Glomerular endothelial cell (primary cell): Measurements from ENCODE around the gene AMZ1. TPM values are rescaled to one million over a fixed set of nuclear protein-coding genes. Genes with fewer than 3 reads are reported as not detected.
"Not testable (repeated sequence)": the region's sequence is repeated elsewhere in the genome, so short reads cannot be mapped to it uniquely, and the experiment has no call there.

ENCODE experiments used
- DNase-seq: peaks from one replicate; pipeline ENCODE4 v3.0.0-alpha.2; 2011; ENCODE audit warnings: low read depth, low spot score; ENCODE audit errors: extremely low read depth
- total RNA-seq: library from RNA; depleted of rRNA; stranded (reverse); fragments of >200 nt; gene quantifications from 2 replicates; pipeline ENCODE4 v1.2.3, GENCODE V29; 2015

Gene AMZ1
- total RNA-seq, 1 donor from 2014 or later, result 0.47 TPM

DNA sequence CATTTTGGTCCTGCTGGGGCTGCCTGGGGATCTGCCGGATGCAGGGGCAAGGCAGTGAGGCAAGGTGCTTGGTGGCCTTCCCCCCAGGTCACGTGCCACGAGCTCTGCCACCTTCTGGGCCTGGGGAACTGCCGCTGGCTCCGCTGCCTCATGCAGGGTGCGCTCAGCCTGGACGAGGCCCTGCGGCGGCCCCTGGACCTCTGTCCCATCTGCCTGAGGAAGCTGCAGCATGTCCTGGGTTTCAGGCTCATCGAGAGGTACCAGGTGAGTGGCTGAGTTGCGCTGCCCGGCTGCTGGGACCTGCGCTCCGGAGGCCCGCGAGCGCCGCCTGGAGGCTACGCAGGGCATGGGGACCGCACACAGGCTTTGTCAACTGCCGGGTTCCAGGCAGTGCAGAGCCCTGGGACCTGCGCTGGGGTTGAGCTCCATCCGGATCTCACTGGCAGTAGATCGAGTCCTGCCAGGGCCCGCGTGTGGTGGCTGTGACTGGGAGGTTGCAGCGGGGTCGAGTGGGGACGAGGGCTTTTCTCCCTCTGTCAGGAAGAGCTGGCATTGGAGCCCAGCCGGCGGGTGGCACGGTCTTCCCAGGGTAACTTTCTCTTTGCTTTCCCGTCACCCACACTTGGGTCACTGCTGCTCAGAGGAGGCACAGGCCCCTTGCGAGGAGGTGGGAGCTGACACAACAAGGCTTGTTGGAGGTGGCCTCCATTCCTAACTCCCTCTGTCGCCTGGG is 21.7 kb downstream of the AMZ1 start:
- no peak for DNase-seq

DNA sequence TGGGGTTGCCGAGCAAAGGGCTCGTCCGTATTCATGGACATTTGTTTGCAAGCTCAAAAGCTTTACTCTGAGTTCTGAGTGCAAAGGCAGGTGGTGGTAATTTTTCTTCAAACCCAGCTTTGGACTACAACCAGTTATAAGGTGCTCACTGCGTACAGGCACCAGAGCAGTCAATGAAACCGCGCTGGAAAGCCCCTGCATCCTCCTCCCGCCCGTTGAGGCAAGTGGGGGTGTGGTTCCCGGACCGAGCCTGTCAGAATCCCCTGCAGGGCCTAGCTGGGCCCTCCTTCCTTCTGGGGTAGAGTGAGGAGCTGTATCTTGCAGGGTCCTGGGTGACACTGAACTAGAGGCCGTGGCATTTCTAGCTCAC is 22.3 kb downstream of the AMZ1 start:
- DNase-seq, result no peak

- no peak for DNase-seq
These were observed 23.0 kb downstream of the AMZ1 start for GRCh38 chr7:2710901-2711551.

DNA sequence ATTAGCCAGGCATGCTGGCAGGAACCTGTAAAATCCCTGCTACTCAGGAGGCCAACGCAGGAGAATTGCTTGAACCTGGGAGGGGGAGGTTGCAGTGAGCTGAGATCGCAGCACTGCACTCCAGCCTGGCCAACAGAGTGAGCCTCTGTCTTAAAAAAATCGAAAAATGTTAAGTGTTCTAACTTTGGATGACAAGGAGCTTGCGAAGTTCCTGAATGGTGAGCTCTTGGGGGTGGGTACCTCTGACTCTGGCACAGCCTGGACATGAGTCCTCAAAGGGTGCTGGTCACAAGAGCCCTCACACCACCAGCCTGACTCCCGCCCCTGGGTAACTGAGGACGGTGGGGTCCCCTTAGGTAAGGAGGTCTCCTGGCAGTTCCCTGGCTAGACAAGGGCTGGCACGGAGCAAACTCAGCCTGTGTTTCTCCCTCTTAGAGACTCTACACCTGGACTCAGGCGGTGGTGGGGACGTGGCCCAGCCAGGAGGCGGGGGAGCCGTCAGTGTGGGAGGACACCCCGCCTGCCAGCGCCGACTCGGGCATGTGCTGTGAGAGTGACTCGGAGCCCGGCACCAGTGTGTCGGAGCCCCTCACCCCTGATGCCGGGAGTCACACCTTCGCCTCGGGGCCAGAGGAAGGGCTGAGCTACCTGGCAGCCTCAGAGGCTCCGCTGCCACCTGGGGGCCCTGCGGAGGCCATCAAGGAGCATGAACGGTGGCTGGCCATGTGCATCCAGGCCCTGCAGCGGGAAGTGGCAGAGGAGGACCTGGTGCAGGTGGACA is 24.1 kb downstream of the AMZ1 start:
- no peak for DNase-seq

- DNase-seq, result no peak
These were observed 25.4 kb downstream of the AMZ1 start for GRCh38 chr7:2713370-2713769.

DNA sequence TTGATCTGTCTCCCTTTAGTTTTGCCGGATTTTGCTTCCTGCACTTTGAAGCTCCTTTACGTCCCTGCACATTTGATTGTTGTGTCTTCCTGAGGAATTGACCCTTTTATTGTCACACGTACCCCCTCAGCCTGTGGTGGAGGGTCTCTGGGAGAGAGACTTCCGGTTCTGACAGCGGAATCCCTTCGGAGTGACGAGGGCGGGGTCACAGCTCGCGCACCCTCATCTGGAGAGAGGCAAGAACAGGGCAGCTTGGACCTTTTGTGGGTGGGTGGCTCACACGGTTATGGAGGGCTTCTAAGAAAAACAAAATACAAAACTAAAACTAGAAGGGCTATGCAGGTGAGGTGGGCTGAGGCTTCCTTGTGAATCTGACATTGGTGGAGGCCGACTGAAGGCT is 26.0 kb downstream of the AMZ1 start:
- no peak for DNase-seq

DNA sequence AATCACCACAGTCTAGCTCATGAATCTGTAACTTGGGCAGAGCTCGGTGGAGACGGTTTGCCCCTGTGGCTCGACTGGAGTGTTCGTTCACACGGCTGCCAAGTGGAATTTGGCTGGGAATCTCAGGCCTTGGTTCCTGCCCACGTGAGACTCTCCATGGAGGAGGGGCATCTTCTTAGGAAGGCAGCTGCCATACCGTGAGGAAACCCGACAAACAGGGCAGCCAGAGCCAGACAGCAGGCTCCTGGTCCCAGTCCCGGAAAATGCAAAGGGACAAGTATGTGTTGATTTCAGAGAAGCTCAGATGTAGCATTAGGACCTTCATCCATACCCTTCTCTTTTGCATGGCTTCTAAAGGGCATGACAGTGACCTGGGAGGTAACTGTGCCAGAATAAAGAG is 26.6 kb downstream of the AMZ1 start:
- no peak for DNase-seq

- DNase-seq, result no peak
These were observed 27.6 kb downstream of the AMZ1 start for GRCh38 chr7:2715341-2716231.

GRCh38 chr7:2716488-2716887 is 28.5 kb downstream of the AMZ1 start:
- no peak for DNase-seq

- no peak for DNase-seq
These were observed 28.9 kb downstream of the AMZ1 start for GRCh38 chr7:2716906-2717292.

GRCh38 chr7:2717293-2718261 is 29.6 kb downstream of the AMZ1 start:
- DNase-seq, result no peak

DNA sequence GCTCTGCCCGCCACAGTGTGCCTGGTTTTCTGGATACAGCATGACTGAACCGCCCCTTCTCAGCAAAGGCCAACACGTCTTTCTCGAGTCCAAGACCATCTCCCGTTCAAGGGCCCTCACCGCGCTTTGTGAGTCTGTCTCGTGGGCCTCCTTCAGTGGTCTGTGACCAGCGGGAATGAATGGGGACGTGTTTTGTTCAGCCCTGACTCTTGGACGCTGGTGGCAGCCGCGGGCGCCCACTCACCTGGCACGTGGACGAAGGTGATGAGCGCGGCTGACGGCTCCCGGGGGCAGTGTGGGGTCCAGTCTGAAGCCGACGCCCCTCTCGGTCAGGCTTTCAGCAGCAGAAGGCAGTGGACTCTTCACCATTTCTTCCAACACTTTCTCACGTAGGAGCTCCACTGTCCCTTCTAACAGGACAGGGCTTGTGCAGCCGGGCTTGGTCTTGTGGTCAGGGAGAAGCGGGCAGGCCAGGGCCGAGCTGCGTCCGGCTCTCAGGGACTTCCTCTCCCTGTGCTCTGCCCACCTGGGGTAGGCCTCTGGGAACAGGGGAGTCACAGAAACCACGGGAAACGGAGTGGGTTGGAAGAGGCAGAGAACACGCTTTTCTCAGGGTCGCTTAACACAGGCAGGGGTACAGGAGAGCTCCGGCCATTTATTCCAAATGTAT is 30.4 kb downstream of the AMZ1 start:
- DNase-seq, result no peak

GRCh38 chr7:2719007-2719406 is 31.0 kb downstream of the AMZ1 start:
- DNase-seq, result no peak

DNA sequence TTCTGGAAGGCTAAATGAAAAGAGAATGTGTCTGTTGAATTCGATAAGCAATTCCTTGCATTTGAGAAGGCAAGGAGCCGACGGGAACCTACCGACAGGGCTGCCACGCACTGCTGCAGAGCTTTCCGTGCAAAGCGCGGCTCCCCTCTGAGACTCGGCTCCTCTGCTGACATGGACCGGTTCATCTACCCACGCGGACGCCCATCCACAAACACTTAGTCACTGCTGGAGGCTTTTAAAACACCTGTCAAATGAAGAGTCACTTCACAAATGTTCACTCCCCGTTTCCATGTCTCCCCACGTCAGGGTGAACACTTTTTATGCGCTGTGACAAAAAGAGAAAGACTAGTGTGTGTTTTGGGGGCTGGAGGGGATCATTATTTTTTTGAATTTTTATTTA is 32.0 kb downstream of the AMZ1 start:
- no peak for DNase-seq

- DNase-seq, result no peak
These were observed 33.8 kb downstream of the AMZ1 start for GRCh38 chr7:2721842-2722241.

- no peak for DNase-seq
These were observed 34.6 kb downstream of the AMZ1 start for GRCh38 chr7:2722591-2722990.

DNA sequence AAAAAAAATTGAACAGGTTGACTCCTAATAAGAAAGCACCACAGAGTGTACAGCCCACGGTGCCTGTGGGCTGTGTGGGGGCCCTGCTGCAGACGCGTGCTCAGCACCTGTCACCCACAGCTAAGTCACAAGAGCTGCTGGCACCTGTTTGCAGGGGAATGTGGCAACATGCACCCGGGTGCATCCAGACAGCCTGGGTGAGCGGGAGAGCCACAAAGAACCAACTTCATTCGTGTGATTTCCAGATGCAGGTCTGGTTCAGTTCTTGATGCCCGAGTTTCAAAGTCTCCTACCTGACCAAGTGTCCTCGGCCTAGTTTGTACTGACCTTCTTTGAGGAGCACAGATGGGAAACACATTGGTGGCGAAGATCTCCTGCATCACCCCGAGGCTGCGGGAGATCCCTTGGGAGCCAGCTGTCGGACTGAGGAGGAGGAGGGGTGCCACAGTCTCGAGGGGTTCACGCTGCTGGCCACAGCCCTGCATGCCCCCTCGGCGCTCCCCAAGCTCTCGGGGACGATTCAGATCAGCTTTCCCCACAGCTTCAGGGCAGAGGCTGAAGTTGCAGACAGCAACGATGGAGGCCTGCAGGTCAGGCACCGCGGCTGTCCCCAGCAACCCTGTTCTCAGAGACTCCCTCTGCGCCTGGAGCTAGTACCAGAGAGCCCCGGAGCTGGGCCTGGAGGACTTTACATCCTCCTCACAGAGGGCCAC is 35.3 kb downstream of the AMZ1 start:
- no peak for DNase-seq

DNA sequence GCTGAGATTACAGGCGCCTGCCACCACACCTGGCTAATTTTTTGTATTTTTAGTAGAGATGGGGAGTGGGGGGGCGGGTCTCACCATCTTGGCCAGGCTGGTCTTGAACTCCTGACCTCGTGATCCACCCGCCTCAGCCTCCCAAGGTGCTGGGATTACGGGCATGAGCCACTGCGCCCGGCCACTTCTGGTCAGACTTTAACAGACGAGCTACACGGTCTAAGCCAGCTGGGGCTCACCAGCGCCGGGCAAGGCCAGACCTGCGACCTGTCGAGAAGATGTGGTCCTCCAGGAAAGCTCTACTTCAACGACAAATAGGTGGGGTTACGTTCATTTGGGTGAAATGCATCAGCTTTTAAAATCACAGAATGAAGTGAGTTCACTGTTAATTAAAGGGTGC is 36.0 kb downstream of the AMZ1 start:
- not testable (repeated sequence) for DNase-seq
